GM06990 (cell line): ENCODE measurements around the gene SEC22B.
"Not testable (repeated sequence)": the region's sequence is repeated elsewhere in the genome, so short reads cannot be mapped to it uniquely, and the experiment has no call there.

Source experiments
- DNase-seq: peaks from one replicate; pipeline ENCODE4 v3.0.0-alpha.2; 2011; ENCODE audit not compliant: insufficient read length; ENCODE audit errors: extremely low read depth
- H3K27me3 ChIP-seq: replicated peaks from 2 replicates; pipeline ENCODE4 v1.6.0; 2011; ENCODE audit warnings: low read length; ENCODE audit not compliant: control insufficient read depth, insufficient read depth
- H3K36me3 ChIP-seq: 2 replicates; pipeline ENCODE4 v1.5.1; 2011; ENCODE audit warnings: low read length; ENCODE audit not compliant: control insufficient read depth, insufficient read depth
- H3K4me3 ChIP-seq: replicated peaks from 2 replicates; pipeline ENCODE4 v1.5.1; 2011; ENCODE audit warnings: low read depth, mild to moderate bottlenecking, control low read depth, low read length
- TF ChIP-seq, protein P1 (sequence below): IDR thresholded peaks from 2 replicates; pipeline ENCODE4 v1.5.1; 2011; ENCODE audit warnings: low read length, control low read depth, mild to moderate bottlenecking, inconsistent platforms; ENCODE audit not compliant: insufficient read depth, poor library complexity, severe bottlenecking

Gene SEC22B

DNA sequence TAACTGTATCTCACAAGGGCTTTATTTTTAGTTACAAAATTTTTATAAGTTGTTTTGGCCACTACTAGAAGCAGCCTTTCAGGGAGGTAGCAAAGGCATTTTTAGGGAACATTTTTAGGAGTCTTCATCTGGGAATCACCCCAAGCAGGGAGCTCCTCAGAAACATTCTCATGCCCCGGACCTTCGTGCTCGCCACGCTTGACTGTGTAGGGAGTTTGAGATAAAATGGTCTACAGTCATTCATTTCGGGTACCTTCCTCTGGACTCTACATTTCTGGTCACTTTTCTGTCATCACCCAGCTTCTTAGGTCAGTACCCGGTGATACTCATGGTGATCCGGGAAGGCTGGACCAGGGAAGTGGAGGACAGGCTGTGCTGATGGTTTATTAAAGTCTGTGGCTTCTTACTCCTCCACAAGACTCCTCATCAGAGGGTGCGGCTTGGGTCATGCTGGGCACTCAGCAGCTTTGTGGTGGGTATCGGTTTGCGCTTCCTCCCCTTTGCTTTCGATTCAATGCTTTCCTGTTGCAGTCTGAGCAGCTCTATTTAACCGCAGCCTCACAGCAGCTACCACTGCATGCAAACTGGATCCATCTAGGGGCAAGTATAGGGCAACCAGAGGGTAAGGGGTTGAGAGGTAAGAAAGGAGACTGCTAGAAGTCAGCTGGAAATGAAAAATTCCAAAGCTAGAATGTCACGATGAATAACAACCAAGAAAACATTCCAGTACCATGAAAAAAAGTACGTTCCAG lies 33.6 kb downstream of the SEC22B start:
- not testable (repeated sequence) for H3K27me3 ChIP-seq, H3K4me3 ChIP-seq, H3K36me3 ChIP-seq
- DNase-seq, result peak; percentile 37

DNA sequence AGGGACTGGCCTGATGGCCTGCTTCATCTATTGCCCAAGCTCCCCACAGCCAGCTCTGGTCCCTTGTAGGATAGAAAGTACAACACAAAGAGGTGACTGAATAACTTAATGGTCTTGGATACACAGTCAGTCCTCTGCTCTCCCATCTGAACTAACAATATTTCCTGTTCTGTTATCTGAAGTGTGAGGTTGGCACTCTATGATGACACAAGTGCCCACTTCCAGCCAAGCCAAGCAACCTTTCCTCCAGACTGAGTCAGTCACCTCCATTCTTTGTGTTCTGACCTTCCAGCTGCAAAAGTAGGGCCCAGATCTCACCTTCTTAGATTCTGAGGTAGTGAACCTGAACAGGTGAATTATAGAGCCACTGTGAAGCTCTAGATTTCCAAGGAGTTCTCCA lies 34.5 kb downstream of the SEC22B start:
- not testable (repeated sequence) for DNase-seq, H3K27me3 ChIP-seq, H3K4me3 ChIP-seq, H3K36me3 ChIP-seq

DNA sequence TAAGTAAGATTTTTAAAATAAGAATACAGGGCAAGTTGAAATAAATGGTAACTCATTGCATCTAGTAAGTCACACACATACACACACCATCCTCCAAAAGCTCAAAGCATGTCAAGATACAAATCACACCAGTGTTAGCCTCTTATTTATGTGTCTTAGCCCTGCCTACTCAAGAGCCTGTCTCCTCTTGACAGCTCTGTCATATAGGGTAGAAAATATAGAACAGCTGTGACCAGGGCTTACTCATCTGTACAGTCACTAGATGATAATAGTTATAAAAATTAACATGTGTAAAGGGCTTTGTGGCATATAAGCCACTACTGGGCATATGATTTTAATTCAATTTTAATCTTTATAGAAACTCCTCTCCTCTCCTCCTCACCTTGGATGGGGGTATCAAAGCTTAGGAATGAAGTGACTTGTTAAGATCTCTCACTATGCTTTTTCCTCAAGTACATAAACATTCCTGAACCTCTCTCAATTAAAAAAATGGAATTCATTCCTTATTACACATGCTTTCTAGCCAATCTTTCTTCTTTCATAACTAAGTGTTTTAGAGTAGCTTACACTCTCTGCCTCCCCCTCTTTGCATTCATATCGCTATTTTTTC lies 35.6 kb downstream of the SEC22B start:
- not testable (repeated sequence) for H3K4me3 ChIP-seq, H3K36me3 ChIP-seq, DNase-seq, H3K27me3 ChIP-seq

DNA sequence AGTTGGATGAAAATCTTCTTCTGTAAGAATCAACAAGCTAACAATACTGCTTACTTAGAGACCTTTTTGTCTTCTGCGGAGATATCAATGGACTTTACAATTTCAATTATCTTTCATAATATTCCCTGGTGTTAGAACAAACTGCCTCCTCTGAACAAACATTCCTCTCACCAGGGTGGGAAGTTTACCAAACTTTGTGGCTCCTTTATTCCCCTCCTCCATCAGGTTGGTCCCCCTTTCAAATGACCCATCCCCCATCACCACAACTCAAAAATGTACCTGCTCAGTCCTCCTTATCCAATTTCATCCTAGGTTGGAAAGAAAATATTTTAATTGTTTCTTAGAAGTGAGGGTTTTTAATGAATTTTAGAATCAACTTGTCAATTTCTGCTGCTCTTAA lies 40.2 kb downstream of the SEC22B start:
- H3K27me3 ChIP-seq, DNase-seq, H3K36me3 ChIP-seq, H3K4me3 ChIP-seq: not testable (repeated sequence)

DNA sequence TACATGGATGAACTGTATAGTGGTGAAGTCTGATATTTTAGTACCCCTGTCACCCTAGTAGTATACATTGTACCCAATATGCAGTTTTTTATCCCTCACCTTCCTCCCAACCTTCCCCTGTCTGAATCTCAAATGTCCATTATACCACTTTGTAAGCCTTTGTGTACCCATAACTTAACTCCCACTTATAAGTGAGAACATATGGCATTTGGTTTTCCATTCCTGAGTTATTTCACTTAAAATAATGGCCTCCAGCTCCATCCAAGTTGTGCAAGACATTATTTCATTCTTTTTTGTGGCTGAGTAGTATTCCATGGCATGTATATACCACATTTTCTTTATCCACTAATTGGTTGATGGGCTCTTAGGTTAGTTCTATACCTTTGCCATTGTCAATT lies 42.4 kb downstream of the SEC22B start:
- H3K36me3 ChIP-seq, H3K27me3 ChIP-seq, DNase-seq, H3K4me3 ChIP-seq: not testable (repeated sequence)

DNA sequence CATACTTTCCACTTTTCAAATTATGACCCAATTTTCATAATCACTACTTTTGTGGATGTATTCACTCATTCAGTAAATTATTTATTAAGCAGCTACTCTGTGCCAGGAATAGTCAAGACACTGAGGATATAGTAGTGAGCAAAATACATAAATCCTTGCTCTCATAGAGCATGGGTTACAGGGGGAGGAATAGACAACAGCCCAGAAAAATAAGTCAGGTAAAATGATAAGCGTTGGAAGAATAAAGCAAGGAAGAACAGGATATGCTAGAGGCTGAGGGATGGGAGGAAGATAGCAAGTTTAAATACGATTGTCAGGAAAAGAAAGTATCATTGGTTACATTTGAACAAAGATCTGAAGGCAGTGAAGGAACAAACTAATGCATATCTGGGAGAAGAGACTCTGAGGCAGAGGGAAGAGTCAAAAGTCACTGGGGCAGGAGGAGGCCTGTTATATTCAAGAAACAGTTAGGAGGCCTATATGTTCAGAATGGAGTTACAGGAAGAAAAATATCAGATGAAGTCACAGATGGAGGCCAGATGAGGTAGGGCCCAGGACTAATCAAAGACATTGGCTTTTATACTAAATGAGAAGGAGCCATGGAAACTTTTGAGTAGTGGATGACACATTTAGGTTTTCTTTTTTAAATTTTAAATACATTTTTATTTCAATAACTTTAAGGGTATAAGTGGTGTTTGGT lies 42.9 kb downstream of the SEC22B start:
- no peaks in the 10 kb centered on the region for H3K27me3 ChIP-seq
- TF ChIP-seq, protein P1, sequence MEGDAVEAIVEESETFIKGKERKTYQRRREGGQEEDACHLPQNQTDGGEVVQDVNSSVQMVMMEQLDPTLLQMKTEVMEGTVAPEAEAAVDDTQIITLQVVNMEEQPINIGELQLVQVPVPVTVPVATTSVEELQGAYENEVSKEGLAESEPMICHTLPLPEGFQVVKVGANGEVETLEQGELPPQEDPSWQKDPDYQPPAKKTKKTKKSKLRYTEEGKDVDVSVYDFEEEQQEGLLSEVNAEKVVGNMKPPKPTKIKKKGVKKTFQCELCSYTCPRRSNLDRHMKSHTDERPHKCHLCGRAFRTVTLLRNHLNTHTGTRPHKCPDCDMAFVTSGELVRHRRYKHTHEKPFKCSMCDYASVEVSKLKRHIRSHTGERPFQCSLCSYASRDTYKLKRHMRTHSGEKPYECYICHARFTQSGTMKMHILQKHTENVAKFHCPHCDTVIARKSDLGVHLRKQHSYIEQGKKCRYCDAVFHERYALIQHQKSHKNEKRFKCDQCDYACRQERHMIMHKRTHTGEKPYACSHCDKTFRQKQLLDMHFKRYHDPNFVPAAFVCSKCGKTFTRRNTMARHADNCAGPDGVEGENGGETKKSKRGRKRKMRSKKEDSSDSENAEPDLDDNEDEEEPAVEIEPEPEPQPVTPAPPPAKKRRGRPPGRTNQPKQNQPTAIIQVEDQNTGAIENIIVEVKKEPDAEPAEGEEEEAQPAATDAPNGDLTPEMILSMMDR, result no peak
- no peak for DNase-seq
- H3K36me3 ChIP-seq, result no peaks in the 10 kb centered on the region
- H3K4me3 ChIP-seq, result no peak overlapping the region

DNA sequence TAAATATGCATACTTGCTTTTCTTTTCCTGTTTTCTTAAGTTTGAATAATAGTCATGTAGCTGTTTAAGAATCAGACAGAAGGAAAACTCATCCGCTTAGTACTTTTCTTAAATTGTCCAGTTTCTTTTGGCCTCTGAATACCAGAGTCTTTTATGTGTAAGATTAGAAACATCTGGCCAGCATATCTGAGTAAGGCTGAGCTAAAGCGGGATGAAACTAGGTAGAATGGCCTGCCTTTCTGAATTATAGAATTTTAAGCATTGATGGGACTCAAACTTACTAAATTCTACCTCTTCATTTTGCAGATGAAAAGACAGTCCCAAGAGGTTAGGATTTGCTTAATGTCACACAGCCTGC lies 43.9 kb downstream of the SEC22B start:
- H3K36me3 ChIP-seq, DNase-seq, H3K27me3 ChIP-seq, H3K4me3 ChIP-seq: not testable (repeated sequence)

DNA sequence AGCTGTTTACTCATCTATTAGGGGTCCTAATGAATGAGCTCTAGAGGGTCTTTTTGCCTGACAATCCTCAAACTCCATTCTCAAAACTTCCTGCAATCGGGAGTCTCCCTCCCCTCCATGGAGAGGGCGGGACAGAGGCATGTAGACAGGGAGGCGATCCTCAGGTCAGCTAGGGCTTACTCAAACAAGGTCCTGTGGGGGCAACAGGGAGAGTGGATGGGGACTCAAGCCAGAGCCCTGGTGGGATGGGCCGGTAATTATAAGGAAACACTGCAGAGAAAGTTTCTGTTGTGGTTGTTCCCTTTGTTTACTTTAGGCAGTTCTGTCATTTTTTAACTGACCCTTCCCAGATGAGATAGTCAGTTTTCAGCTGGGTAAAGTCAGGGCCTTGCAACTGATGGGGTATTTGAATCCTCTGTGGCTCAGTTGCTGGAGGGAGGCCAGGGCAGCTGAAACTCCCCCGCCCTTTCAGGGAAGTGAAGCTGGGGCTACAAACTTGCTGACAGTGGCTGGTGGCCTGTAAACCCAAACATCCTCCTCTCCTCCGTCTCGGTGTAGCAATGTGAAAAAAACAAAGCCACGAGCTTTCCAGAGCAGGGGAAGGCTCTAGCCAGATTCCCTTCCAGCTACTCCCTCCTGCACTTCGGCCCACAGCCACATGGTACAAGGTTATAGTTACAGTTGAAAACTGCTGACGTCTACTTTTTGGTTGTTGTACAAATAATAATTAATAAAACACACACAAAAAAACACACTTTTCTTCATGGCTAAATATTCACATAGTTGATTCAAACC lies 44.5 kb downstream of the SEC22B start:
- DNase-seq, H3K4me3 ChIP-seq: not testable (repeated sequence)

DNA sequence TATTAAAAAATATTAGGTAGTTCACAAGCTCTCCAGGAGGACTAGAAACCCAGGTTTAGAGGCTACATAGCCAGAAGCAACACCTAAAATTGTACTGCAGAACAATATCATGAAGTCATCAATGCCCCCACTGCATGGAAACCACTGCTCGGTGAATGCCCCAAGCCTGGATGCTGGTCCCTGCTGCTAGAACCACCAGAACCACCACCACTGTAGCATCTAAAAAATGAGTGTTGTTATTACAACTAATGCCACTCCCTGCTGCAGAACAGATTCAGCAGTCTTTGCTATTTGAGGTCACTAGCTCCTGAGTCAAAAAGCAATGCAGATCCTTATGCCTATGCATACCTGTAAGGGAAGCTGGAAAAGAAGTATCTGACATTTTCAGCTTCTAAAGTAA lies 48.4 kb downstream of the SEC22B start:
- not testable (repeated sequence) for H3K27me3 ChIP-seq, H3K36me3 ChIP-seq, DNase-seq, H3K4me3 ChIP-seq

More for the DNA sequence above, 44.5 kb downstream of the SEC22B start:
- H3K36me3 ChIP-seq, H3K27me3 ChIP-seq: not testable (repeated sequence)

DNA sequence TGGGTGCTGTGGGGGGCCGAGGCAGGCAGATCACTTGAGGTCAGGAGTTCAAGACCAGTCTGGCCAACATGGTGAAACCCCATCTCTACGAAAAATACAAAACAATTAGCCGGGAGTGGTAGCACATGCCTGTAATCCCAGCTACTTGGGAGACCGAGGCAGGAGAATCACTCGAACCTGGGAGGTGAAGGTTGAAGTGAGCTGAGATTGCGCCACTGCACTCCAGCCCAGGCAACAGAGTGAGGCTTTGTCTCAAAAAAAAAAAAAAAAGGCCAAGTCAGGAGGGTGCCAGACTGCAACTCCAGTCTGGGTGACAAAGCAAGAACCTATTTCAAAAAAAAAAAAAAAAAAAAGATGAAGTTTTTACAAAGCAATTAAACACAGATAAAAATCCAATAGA lies 50.1 kb downstream of the SEC22B start:
- not testable (repeated sequence) for H3K4me3 ChIP-seq, H3K36me3 ChIP-seq, DNase-seq, H3K27me3 ChIP-seq

DNA sequence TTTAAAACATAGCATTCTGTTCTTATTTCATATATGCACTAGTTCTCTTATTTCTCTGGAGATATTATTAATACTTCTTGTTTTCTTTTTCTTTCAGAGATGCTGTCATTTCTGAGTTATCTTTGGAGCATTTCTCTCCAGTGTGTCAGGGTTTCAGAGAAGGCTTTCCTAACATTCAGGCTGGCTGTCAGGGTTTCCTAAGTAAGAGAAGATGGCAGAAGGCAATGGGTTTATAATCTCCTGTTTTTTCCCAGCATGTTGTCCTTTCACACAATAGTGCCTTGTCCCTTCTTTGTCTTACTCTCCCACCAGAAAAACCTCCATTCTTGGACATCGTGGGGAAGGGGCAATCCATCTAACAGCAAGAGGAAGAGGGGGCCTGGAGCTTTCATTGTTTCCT lies 51.7 kb downstream of the SEC22B start:
- H3K36me3 ChIP-seq, DNase-seq, H3K4me3 ChIP-seq, H3K27me3 ChIP-seq: not testable (repeated sequence)

DNA sequence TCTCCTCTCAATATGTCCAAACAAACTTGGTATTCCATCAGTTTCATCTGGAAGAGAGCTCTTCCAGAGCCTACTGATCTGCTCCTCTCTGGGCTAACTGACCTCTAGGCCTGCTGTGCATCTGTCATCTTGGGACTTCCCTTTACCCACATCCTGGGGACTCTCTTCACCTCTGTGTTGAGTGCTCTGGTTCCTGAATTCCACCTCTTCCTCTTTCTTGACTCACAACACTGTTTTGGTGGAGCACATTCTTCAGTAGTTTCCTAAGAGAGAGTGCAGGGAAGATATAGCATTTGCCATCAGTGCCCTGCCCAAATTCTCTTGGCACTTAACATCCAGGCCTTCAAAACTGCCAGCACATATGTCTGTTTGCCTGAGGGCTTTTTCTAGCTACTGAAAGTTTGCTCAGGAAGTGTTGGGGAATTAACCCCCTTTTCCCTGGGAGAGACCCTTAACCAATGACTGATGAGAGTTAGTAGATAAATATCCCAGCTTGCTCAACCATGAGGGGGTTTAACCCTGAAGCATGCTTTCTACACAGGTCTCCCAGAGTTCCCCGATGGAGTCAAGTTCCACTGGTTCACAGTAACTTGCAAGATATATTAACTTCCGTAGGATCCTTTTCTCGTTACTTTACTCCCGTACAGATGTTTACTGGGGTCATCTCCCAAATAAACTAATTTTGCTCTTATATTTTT lies 52.4 kb downstream of the SEC22B start:
- not testable (repeated sequence) for H3K36me3 ChIP-seq, DNase-seq, H3K27me3 ChIP-seq, H3K4me3 ChIP-seq
